ENCODE data around the gene DDX43.

The DDX43 gene

DNA sequence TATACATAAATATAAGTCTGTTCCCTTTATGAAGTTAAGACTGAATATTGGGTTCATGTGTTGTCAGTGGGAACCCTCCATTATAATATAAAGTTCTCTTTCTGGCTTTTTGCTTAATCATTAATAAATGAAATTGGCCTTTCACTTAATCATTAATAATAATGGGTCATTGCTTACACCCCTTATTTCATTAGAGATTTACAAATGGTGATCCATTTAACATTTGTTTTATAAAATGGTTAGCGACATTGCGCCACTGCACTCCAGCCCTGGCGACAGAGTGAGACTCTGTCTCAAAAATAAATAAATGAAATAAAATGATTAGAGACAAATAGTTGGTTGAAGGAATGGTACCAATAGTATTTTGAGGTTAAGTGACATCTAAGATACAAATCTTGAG is 18.5 kb downstream of the DDX43 start:
- Histone ChIP-seq H3K9me3 (no peaks in the 10 kb centered on the region), H3K4me3 (ENCODE audit: low read depth in 1 of 2, low read length in 1 of 2) (no peak overlapping the region), H3K27ac (no peak overlapping the region), H3K27me3 (no peaks in the 10 kb centered on the region), H3K4me1 (ENCODE audit: control insufficient read depth in 1 of 2, insufficient read depth in 1 of 2, low read depth in 1 of 2, low read length in 1 of 2) (no peaks in the 10 kb centered on the region), H3K36me3 (peaks cover 24% of the 10 kb centered on the region)
- TF ChIP-seq, protein P1, sequence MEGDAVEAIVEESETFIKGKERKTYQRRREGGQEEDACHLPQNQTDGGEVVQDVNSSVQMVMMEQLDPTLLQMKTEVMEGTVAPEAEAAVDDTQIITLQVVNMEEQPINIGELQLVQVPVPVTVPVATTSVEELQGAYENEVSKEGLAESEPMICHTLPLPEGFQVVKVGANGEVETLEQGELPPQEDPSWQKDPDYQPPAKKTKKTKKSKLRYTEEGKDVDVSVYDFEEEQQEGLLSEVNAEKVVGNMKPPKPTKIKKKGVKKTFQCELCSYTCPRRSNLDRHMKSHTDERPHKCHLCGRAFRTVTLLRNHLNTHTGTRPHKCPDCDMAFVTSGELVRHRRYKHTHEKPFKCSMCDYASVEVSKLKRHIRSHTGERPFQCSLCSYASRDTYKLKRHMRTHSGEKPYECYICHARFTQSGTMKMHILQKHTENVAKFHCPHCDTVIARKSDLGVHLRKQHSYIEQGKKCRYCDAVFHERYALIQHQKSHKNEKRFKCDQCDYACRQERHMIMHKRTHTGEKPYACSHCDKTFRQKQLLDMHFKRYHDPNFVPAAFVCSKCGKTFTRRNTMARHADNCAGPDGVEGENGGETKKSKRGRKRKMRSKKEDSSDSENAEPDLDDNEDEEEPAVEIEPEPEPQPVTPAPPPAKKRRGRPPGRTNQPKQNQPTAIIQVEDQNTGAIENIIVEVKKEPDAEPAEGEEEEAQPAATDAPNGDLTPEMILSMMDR (IDR thresholded peaks at IDR 0.05), result no peak

DNA sequence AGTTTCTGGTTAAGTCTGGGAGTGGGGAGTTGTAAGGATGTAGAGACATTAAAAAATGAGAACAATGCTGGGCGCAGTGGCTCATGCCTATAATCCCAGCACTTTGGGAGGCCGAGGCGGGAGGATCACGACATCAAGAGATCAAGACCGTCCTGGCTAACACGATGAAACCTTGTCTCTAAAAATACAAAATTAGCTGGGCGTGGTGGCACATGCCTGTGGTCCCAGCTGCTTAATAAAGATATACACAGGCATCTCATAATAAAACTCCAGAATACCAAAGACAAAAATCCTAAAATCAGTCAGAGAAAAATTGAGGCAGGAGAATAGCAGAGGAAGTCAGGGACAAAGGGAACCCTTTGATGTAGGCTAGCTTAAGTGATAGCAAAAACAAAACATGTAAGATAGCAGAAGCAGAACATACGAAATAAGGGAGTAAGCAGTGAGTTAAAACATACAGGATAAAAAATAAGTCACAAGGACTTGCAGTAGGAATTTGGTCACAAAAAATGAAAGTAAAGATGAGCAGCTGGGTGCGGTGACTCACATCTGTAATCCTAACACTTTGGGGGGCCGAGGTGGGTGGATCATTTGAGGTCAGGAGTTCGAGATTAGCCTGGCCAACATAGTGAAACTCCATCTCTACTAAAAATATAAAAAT is 23.6 kb downstream of the DDX43 start:
- H3K27me3 ChIP-seq, result no peaks in the 10 kb centered on the region
- H3K4me3 ChIP-seq (ENCODE audit: low read depth in 1 of 2, low read length in 1 of 2), result no peak overlapping the region
- H3K9me3 ChIP-seq, result no peaks in the 10 kb centered on the region
- peaks cover 47% of the 10 kb centered on the region for H3K36me3 ChIP-seq
- TF ChIP-seq, protein P1 (IDR thresholded peaks at IDR 0.05), result no peak
- no peak overlapping the region for H3K27ac ChIP-seq
- H3K4me1 ChIP-seq (ENCODE audit: control insufficient read depth in 1 of 2, insufficient read depth in 1 of 2, low read depth in 1 of 2, low read length in 1 of 2), result peaks cover 21 to 23% of the 10 kb centered on the region in 2 experiments

DNA sequence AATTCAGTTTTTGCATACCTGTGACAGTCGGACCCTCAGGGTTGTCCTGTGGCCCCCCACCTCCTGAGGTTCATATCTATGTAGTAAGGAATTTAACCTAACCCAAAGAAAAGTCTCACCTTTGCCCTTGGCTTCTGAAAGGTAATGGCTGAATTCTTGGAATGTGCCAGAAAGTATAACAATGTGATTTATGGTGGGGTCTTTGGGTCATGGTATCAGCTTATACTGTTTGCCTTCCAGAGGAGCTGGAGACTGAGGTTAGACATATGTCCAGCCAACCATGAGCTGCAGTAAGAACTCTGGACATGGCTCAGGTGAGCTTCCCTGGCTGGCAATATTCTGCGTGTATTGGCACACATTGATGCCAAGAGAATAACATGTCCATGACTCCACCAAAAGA is 26.9 kb downstream of the DDX43 start:
- Histone ChIP-seq H3K27ac (peak overlapping the region; percentile 85), H3K9me3 (no peaks in the 10 kb centered on the region), H3K4me3 (ENCODE audit: low read depth in 1 of 2, low read length in 1 of 2) (no peak overlapping the region), H3K36me3 (peaks cover 56% of the 10 kb centered on the region), H3K4me1 (ENCODE audit: control insufficient read depth in 1 of 2, insufficient read depth in 1 of 2, low read depth in 1 of 2, low read length in 1 of 2) (peaks cover 22 to 25% of the 10 kb centered on the region in 2 experiments), H3K27me3 (no peaks in the 10 kb centered on the region)
- TF ChIP-seq, protein P1 (IDR thresholded peaks at IDR 0.05), result no peak

DNA sequence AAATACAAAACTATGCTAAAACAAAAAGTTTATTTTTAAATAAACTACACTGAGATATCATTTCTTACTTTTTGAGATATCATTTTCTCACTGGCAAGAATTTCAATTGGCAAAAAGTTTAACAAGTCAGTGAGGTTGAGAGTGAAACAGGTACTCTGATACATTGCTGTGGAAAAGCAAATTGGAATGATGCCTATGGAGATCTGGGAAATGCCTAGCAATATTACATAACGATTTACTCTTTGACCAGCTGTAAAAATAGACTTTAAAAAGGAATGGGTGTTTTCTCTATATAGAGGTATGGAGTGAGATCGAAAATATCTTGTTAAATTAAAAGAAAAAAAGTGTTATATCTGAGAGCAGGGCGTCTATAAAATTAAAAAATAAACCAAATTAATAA is 40.6 kb downstream of the DDX43 start:
- peaks cover 78% of the 10 kb centered on the region for H3K36me3 ChIP-seq
- H3K27ac ChIP-seq, result no peak overlapping the region
- no peaks in the 10 kb centered on the region for H3K4me1 ChIP-seq (ENCODE audit: control insufficient read depth in 1 of 2, insufficient read depth in 1 of 2, low read depth in 1 of 2, low read length in 1 of 2)
- H3K27me3 ChIP-seq, result no peaks in the 10 kb centered on the region
- H3K9me3 ChIP-seq, result no peaks in the 10 kb centered on the region
- TF ChIP-seq, protein P1 (IDR thresholded peaks at IDR 0.05), result no peak
- no peak overlapping the region for H3K4me3 ChIP-seq (ENCODE audit: low read depth in 1 of 2, low read length in 1 of 2)

DNA sequence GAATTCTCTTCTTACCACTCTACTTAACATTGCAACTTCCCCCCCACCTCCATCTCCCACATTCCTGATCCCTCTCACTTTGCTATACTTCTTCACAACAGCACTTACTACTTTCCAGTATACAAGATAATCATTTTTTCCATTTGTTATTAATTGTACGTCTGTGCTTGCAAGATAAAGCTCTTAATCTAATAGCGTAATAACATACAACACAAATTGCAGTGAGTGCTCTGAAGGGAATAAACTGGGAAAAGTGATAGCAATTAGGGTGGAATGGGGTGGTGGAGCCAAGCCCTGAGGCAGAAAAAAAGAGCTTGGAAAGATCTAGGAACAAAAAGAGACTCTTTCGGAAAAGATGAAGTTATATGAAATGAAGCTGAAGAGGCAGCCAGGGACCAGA is 48.9 kb downstream of the DDX43 start:
- H3K9me3 ChIP-seq, result no peaks in the 10 kb centered on the region
- TF ChIP-seq, protein P1 (IDR thresholded peaks at IDR 0.05), result no peak
- H3K27me3 ChIP-seq, result no peaks in the 10 kb centered on the region
- H3K36me3 ChIP-seq, result peaks cover 59% of the 10 kb centered on the region
- H3K27ac ChIP-seq, result no peak overlapping the region
- no peak overlapping the region for H3K4me3 ChIP-seq (ENCODE audit: low read depth in 1 of 2, low read length in 1 of 2)
- H3K4me1 ChIP-seq (ENCODE audit: control insufficient read depth in 1 of 2, insufficient read depth in 1 of 2, low read depth in 1 of 2, low read length in 1 of 2), result peaks cover 12 to 20% of the 10 kb centered on the region in 2 experiments

Data from neutrophil (primary cell).